22Rv1 (cell line): ENCODE measurements around the gene TBC1D2B.

ENCODE experiments used
- ZFX ChIP-seq: fragments of 450-650 bp; IDR thresholded peaks from 2 replicates; pipeline ENCODE4 v1.6.1; 2017; ENCODE audit warnings: antibody characterized with exemption, borderline replicate concordance
- TF ChIP-seq, protein P1 (sequence below): fragments of 450-650 bp; IDR thresholded peaks from 2 replicates; pipeline ENCODE4 v1.5.1; 2017; ENCODE audit warnings: mild to moderate bottlenecking

DNA sequence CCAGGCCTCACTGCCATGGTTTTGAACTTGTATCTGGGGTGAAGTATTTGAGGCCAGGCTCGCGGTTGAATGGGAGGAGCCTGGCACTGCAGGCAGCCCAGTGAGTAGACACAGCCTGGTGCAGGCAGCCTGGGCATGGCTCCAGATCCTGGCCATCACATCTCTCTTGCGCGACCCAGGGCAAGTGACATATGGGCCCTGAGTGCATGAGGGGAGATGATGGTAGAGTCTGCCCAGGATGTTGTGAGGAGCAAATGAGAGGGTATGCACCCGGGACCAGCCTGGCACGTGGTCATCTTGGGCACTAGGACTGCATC lies 103.5 kb downstream of the TBC1D2B start:
- TF ChIP-seq, protein P1, sequence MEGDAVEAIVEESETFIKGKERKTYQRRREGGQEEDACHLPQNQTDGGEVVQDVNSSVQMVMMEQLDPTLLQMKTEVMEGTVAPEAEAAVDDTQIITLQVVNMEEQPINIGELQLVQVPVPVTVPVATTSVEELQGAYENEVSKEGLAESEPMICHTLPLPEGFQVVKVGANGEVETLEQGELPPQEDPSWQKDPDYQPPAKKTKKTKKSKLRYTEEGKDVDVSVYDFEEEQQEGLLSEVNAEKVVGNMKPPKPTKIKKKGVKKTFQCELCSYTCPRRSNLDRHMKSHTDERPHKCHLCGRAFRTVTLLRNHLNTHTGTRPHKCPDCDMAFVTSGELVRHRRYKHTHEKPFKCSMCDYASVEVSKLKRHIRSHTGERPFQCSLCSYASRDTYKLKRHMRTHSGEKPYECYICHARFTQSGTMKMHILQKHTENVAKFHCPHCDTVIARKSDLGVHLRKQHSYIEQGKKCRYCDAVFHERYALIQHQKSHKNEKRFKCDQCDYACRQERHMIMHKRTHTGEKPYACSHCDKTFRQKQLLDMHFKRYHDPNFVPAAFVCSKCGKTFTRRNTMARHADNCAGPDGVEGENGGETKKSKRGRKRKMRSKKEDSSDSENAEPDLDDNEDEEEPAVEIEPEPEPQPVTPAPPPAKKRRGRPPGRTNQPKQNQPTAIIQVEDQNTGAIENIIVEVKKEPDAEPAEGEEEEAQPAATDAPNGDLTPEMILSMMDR = no peak
- TF ChIP-seq ZFX = no peak
